GM21576 (cell line): ENCODE results near the gene LIMD2.
A peak's percentile ranks its signal among the peaks of the same experiment; 100 is the strongest.
"Not testable (repeated sequence)": the region's sequence is repeated elsewhere in the genome, so short reads cannot be mapped to it uniquely, and the experiment has no call there.

Source experiments
- ATAC-seq: cut with Tn5 transposase; IDR thresholded peaks from one replicate; pipeline ENCODE4 v1.9.1; 2021; ENCODE audit warnings: mild to moderate bottlenecking, moderate library complexity; ENCODE audit not compliant: unreplicated experiment

The LIMD2 gene

GRCh38 chr17:63699638-63700527, at the start of gene LIMD2:
TSS of gene LIMD2 (minus strand) at chr17:63700125. CDS start at chr17:63699298, 827 bp downstream.
- ATAC-seq: no peak

- peak; percentile 83 for ATAC-seq
Observed at GRCh38 chr17:63741408-63742173, 41.7 kb upstream of the LIMD2 start, which contains the start of gene STRADA. TSS of gene STRADA (minus strand) at chr17:63741799. CDS start at chr17:63728369, 13,430 bp downstream.

- peak; percentile 13 for ATAC-seq
Observed at GRCh38 chr17:63741143-63741407, 41.1 kb upstream of the LIMD2 start.

DNA sequence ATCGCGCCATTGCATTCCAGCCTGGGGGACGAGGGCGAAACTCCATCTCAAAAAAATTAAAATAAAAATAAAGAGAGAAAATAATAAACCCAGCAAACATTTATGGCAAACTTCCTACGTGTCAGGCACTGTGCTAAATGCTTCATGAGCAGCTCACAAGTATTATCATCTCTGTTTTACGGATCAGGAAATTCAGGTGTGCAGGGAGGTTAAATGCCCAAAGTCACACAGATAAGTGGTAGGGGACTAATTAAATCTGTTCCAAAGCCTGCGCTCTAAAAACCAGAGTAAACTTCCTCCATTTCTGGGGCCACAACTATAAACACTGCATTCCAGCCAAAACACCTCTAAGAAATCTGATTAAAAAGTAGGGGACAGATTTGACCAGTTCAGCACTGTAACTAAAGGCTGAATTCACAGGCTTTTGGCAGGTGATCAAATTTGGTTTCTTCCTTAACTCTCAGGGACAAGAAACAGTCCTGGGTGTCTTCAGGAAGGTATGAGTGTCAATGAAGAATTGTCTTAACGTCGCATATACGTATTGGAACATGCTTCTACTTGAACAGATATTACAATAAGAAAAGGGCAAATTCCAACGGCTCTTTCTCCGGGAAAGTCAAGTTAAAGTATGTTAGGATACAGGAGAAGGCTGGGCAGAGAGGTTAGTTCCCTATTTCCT, 40.7 kb upstream of the LIMD2 start:
- no peak for ATAC-seq

GRCh38 chr17:63735691-63736090, 35.8 kb upstream of the LIMD2 start:
- ATAC-seq: no peak

- no peak for ATAC-seq
Observed at GRCh38 chr17:63722403-63722802, 22.5 kb upstream of the LIMD2 start.

- ATAC-seq: not testable (repeated sequence)
Observed at GRCh38 chr17:63720194-63720593, 20.3 kb upstream of the LIMD2 start.

DNA sequence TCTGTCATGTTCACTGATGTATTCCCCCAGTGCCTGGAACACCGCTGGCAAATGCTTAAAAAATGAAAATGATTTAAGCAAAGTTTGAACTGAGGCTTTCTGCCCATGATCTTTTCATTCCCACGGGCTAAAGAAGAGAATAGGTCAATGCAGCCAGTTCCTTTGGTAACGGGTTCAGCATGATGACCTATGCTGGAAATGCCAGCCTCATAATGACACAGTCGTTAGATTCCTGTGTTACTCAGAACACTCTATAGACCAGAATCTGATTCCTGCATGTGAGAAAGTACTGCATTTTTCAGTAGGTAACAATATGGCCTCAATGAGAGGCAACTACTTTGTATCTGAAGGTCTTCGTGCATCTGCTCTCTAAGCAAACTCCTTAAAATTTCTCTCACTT, 19.1 kb upstream of the LIMD2 start:
- ATAC-seq: no peak

DNA sequence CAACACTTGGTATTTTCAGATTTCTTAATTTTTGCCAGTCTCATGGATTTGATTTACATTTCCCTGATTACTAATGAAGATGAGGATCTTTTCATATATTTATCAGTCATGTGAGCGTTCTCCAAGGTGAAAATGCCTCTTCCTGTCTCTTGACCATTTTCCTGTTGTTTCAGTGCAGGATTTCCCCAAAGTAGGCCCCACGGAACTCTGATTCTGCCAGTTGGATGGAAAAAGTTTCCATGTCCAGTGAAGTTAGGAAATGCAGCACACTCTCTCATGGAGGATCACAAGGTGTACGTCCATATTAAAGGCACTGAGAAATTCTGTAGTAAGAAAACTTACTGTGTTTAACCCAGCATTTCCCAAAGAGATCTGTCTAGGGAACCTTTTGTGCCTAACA, 16.5 kb upstream of the LIMD2 start:
- no peak for ATAC-seq

DNA sequence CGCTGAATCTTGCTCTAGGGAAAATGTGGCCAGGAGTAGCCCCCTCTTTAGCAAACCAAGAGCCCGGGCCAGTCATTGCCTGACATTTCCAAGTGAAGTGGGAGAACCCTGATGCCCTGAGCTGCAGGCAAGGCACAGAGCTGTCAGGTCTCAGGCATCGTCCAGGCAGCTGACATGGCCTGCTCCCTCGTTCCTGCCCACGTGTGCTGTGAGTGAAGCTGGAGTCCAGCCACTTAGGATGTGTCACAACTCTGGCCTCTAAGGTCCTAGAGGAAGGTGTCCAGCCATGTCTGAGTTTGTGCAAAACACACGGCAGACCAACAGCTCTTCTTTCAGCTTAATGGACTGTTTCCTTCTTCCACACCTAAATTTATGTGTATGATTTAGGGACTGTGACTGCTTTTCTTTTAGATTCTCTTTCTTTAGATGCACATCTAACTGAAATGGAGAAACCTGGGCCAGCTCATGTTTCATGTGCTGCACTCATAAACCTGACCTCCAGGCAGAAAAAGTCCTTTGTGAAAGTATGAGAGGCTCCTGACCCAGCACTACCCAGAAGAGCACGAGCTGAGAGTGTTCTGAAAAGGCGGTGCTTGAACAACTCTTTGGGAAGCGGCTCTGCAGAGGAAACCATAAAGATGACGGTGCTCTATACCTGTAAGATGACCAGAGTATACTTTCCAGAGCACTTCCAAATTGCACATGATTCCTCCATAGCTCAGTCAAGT, 14.8 kb upstream of the LIMD2 start:
- no peak for ATAC-seq

- no peak for ATAC-seq
Observed at GRCh38 chr17:63709110-63709509, 9.2 kb upstream of the LIMD2 start.

GRCh38 chr17:63707151-63707550, 7.2 kb upstream of the LIMD2 start:
- no peak for ATAC-seq

- no peak for ATAC-seq
Observed at GRCh38 chr17:63706336-63707082, 6.6 kb upstream of the LIMD2 start.

DNA sequence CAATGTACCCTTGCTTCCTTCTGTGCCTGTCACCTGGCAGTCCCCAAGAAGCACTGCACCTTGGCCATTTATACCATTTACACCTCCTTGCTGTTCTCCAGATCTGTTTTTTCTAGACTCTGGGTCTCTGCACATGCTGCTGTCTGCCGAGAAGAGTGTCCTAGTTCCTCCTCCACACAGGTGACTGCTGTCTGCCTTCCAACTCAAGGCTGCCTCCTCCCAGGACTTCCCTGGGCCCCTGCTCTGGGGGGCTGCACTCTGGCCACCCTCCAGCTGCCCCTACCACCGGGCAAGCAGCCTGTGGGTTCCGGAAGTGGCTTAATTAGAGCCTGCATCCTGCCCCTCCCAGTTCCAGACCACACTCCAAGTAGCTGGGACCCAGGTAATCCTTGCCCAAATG, 5.7 kb upstream of the LIMD2 start:
- ATAC-seq: no peak

DNA sequence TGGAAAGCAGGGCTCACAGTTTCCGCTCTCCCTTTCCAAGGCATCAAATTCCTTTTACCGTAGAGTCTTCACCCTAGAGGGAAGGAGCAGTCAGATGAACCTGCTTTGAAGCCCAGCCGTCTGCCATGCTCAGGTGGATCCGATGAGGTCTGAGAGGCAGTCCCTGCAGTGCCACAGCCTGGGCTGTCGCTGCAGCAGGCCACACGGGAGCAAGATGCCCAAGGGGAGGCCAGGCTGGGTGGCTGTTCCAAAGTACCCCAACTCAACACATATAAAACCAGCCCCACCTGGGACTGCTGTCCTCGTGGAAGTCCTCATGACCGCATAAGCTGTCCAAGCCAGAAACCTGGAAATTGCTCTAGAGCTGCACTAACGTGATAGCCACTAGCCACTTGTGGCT, 4.9 kb upstream of the LIMD2 start:
- no peak for ATAC-seq

GRCh38 chr17:63704259-63704576, 4.3 kb upstream of the LIMD2 start:
- no peak for ATAC-seq

- ATAC-seq: no peak
Observed at GRCh38 chr17:63703556-63704258, 3.8 kb upstream of the LIMD2 start.

GRCh38 chr17:63703029-63703428, 3.1 kb upstream of the LIMD2 start:
- ATAC-seq: no peak

- ATAC-seq: no peak
Observed at GRCh38 chr17:63702721-63703015, 2.7 kb upstream of the LIMD2 start.
